ENCODE data around the gene TMEM108.

GRCh38 chr3:133058831-133059230 lies 20.6 kb downstream of the TMEM108 start:
- no peak for TF ChIP-seq POLR2AphosphoS5 (IDR thresholded peaks at IDR 0.05; ENCODE audit: borderline replicate concordance, low read depth, low read length)
- no peak for TF ChIP-seq EZH2 (IDR thresholded peaks at IDR 0.05)
